Measurements from ENCODE around the gene GLI2.

Gene GLI2

GRCh38 chr2:120735746-120736170 lies at the start of gene GLI2:
GLI2 (plus strand) TSS chr2:120735868; CDS start chr2:120797321, 61,453 bp downstream.
- no peak for DNase-seq

DNA sequence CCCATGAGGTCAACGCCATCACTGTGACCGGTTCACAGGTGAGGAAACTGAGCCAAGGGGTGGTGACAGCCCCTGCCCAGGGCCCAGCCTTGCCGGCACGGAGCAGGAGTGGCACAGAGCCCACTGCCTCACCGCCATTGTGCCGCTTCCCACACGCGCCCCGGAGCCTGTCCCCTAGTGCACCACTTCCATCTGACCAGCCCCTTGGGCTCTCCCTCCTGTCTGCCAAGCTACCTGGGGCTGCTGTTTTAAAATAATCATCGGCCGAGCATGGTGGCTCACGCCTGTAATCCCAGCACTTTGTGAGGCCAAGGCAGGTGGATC lies 49.7 kb upstream of the GLI2 start:
- DNase-seq, result no peak

GRCh38 chr2:120686511-120687168 lies 49.0 kb upstream of the GLI2 start:
- DNase-seq, result no peak

DNA sequence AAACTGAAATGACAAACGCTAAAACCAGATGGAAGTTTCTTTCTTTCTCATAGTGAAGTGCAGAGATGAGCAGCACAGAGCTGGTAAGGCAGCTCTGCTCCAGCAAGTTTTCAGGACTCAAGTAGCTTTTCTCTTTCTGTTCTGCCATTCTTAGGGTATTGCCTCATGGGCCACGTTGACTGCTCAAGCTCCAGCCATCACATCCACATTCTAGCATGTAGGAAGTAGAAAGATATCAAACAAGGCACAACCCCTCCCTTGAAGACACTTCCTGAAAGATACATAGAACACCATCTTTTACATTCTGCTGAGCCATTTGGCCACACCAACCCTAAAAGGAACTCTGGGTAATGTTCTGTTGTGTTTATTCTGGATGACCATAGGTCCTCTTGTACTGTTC lies 48.5 kb upstream of the GLI2 start:
- DNase-seq, result no peak

GRCh38 chr2:120690521-120690920 lies 45.1 kb upstream of the GLI2 start:
- DNase-seq, result no peak

- no peak for DNase-seq
Measured at GRCh38 chr2:120691410-120691809, 44.3 kb upstream of the GLI2 start.

DNA sequence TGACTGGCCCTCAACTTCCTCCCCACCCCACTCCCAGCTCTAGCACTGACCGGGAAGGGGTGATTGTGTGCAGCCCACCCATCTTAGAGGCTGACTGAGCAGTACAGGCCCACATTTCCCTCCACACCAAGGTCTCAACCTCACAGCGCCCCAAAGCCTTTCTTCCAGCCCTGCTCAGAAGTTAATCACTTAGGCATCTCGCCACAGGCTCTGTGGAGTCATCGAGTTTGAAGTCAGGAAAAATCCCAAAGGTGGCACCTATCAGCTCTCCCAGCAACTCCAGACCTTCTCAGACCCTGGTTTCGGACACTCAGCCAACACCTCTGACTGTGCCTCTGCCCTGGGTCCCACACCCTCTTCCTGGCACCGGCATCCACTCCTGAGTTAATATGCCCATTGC lies 43.0 kb upstream of the GLI2 start:
- DNase-seq, result no peak

- DNase-seq, result no peak
Measured at GRCh38 chr2:120693121-120693520, 42.5 kb upstream of the GLI2 start.

DNA sequence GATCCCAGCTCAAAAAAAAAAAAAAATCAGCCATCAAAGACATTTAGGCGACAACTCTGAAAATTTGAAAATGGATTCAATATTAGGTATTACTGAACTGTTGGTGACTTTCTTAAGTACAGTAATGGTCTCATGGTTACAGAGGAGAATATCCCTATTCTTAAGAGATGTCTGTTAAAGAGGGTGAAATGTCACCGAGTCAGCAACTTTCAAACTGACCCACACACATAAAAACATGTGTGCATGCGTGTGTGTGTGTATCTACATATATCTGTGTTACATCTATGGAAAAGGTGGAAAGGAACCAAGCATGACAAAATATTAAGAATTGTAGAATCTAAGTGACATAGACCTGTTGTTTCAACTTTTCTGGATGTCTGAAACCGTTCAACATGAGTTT lies 41.6 kb upstream of the GLI2 start:
- DNase-seq, result no peak

- DNase-seq, result no peak
Measured at GRCh38 chr2:120697471-120697870, 38.2 kb upstream of the GLI2 start.

- DNase-seq, result no peak
Measured at GRCh38 chr2:120699292-120699691, 36.4 kb upstream of the GLI2 start.

DNA sequence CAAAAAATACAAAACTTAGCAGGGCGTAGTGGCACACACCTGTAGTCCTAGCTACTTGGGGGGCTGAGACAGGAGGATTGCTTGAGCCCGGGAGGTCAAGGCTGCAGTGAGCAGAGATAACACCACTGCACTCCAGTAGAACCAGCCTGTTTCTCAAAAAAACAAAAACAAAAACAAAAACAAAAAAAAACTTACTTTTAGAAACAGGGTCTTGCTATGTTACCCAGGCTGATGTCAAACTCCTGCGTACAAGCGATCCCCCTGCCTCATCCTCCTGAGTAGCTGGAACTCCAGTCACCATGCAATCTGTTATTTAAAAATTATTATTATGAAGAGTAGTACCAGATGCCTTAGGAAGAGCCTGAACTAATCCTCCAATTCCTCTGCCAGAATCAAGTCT lies 35.0 kb upstream of the GLI2 start:
- no peak for DNase-seq

GRCh38 chr2:120701096-120701495 lies 34.6 kb upstream of the GLI2 start:
- no peak for DNase-seq

DNA sequence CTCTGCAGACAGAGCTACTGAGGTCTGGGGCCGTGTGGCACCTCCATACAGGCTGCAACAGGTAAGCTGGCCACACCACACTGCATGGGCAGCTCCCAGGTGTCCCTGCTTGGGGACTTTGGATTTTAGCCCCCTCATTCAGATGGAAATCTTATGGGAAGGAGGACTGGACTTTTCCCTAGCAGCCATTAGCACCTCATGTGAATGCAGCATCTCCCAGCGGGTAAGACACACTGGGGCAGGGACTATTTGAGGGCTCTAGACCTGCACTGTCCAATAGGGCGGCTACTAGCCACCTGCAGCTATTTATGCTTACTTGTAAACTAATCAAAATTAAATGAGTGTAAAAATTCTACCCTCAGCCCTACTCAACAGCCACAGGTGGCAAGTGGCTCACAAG lies 34.2 kb upstream of the GLI2 start:
- DNase-seq, result no peak

- DNase-seq, result no peak
Measured at GRCh38 chr2:120702061-120702460, 33.6 kb upstream of the GLI2 start.

GRCh38 chr2:120702801-120703200 lies 32.9 kb upstream of the GLI2 start:
- DNase-seq, result no peak

GRCh38 chr2:120703330-120703994 lies 32.2 kb upstream of the GLI2 start:
- no peak for DNase-seq

GRCh38 chr2:120704696-120705095 lies 31.0 kb upstream of the GLI2 start:
- DNase-seq, result no peak

- DNase-seq, result no peak
Measured at GRCh38 chr2:120707816-120708215, 27.9 kb upstream of the GLI2 start.

DNA sequence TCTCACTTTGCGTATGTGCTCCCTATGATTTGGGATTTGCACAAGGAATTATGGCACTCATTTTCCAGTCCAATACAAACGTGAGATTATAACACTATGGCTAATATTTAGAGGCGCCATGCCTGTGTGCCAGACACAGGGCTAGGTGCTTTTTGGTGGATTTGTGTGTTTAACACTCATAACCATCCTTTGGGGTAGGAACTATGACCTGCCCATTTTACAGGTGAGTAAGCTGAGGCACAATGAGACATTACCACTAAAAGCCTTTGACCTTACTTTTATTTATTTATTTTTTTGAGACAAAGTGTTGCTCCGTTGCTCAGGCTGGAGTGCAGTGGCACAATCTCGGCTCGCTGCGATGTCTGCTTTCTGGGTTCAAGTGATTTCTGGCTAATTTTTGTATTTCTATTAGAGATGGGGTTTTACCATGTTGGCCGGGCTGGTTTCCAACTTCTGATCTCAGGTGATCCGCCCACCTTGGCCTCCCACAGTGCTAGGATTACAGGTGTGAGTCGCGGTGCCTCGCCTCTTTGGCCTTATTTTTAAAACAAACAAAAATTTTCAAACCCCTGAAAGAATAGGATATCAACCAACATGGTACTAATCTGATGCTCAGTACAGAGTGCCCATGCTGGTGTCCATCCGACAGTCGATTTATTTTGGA lies 26.6 kb upstream of the GLI2 start:
- no peak for DNase-seq

DNA sequence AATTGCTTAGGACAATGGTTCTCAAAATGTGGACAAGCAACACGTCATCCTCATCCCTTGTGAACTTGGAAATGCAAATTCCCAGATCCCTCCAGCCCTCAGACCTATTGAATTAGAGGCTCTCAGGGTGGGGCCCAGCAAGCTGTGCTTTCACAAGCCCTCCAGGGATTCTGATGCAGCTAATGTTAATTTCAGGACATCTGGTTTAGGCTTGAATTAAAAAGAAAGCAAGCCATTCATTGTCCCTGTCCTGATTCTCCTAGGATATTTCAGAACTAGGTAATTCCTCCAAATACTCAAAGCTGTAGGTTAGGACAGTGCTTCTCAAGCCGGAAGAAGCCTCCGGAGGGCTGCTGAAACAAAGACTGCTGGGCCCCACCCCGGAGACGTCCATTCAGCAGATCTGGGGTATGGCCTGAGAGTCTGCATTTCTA lies 26.0 kb upstream of the GLI2 start:
- DNase-seq, result no peak

DNA sequence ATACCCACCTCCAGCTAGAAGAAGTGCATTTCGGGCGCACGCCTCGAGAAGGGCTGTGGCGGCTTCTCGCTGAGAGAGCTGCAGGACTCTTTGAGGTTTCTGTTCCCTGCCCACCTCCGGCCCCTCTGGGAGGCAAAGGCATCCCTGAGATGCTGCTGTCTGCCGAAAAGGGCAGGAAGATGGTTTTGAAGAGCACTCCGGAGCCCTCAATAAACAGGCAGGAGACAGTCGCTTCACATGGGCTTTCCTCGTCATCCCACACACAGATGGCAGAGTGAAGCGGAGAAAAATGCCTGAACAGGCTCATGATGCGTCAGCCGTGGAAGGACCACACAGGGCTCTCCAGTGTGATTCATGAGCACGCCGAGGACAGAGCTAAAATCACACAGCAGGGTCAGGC lies 25.4 kb upstream of the GLI2 start:
- DNase-seq, result no peak

- DNase-seq, result no peak
Measured at GRCh38 chr2:120711694-120712093, 24.0 kb upstream of the GLI2 start.

- no peak for DNase-seq
Measured at GRCh38 chr2:120712180-120712681, 23.4 kb upstream of the GLI2 start.
